Hepatocyte (in vitro differentiated cells): Measurements from ENCODE around the gene TMEM44. TPM values are rescaled to one million over a fixed set of nuclear protein-coding genes. Genes with fewer than 3 reads are reported as not detected.

Source experiments
- DNase-seq: peaks from one replicate; pipeline ENCODE4 v3.0.0-alpha.2; 2016; ENCODE audit warnings: low spot score
- H2AFZ ChIP-seq: fragments of 200-600 bp; sonication (generic); 2 replicates; pipeline ENCODE4 v1.6.0; 2016; ENCODE audit warnings: antibody characterized with exemption, mild to moderate bottlenecking
- H3K27ac ChIP-seq: fragments of 200-600 bp; sonication (generic); 2 replicates; pipeline ENCODE4 v1.5.1; 2016; ENCODE audit warnings: mild to moderate bottlenecking
- H3K27me3 ChIP-seq: fragments of 200-600 bp; sonication (generic); 2 replicates; pipeline ENCODE4 v1.6.1; 2016
- H3K36me3 ChIP-seq: fragments of 200-600 bp; sonication (generic); replicated peaks from 2 replicates; pipeline ENCODE4 v1.5.1; 2016; ENCODE audit warnings: low read depth; ENCODE audit not compliant: insufficient read depth
- H3K4me1 ChIP-seq: fragments of 200-600 bp; sonication (generic); 2 replicates; pipeline ENCODE4 v1.5.1; 2016; ENCODE audit warnings: mild to moderate bottlenecking, moderate library complexity; ENCODE audit not compliant: insufficient read depth
- H3K4me2 ChIP-seq: fragments of 200-600 bp; sonication (generic); 2 replicates; pipeline ENCODE4 v1.6.0; 2016
- H3K4me3 ChIP-seq: fragments of 200-600 bp; sonication (generic); 2 replicates; pipeline ENCODE4 v1.5.1; 2016; ENCODE audit warnings: mild to moderate bottlenecking
- H3K79me2 ChIP-seq: fragments of 200-600 bp; sonication (generic); 2 replicates; pipeline ENCODE4 v1.6.0; 2017; ENCODE audit warnings: mild to moderate bottlenecking
- H3K9me2 ChIP-seq: fragments of 200-600 bp; sonication (generic); replicated peaks from 2 replicates; pipeline ENCODE4 v1.6.0; 2017; ENCODE audit warnings: mild to moderate bottlenecking; ENCODE audit not compliant: insufficient read depth
- H3K9me3 ChIP-seq: fragments of 200-600 bp; sonication (generic); 2 replicates; pipeline ENCODE4 v1.5.1; 2016; ENCODE audit warnings: low read depth, mild to moderate bottlenecking
- H4K20me1 ChIP-seq: fragments of 200-600 bp; sonication (generic); 2 replicates; pipeline ENCODE4 v1.6.0; 2016; ENCODE audit warnings: mild to moderate bottlenecking; ENCODE audit not compliant: insufficient read depth, poor library complexity, severe bottlenecking
- CTCF ChIP-seq: fragments of 200-600 bp; sonication (generic); IDR thresholded peaks from 2 replicates; pipeline ENCODE4 v1.5.1; 2016; ENCODE audit warnings: antibody characterized with exemption, mild to moderate bottlenecking; ENCODE audit not compliant: poor library complexity
- EZH2 ChIP-seq: fragments of 200-600 bp; sonication (generic); IDR thresholded peaks from 2 replicates; pipeline ENCODE4 v1.6.1; 2016; ENCODE audit warnings: antibody characterized with exemption, mild to moderate bottlenecking, borderline replicate concordance
- EZH2phosphoT487 ChIP-seq: fragments of 200-600 bp; sonication (generic); IDR thresholded peaks from one replicate; pipeline ENCODE4 v1.6.1; 2018; ENCODE audit warnings: antibody characterized with exemption, mild to moderate bottlenecking, low read depth, moderate library complexity; ENCODE audit not compliant: unreplicated experiment, severe bottlenecking
- WGBS: methylation state at CpG from one replicate; pipeline ENCODE4 v1.1.6; 2016; ENCODE audit warnings: low lambda C conversion rate; ENCODE audit errors: missing lambda C conversion rate; 5-methylcytosine and 5-hydroxymethylcytosine counted together
- polyA plus RNA-seq: library from polyadenylated mRNA; unstranded; fragments of >200 nt; fragmentation: Nextera tagmentation; extraction: Ambion mirVana; gene quantifications from 2 replicates; pipeline ENCODE4 v1.2.1, GENCODE V29; 2016
- total RNA-seq: library from RNA; depleted of rRNA; stranded (reverse); fragments of >200 nt; gene quantifications from 2 replicates; pipeline ENCODE4 v1.2.3, GENCODE V29; 2014

TMEM44 gene
- total and polyA plus RNA-seq, 2 experiments from 2014 or later: 6.6 to 9.1 TPM

GRCh38 chr3:194586836-194587235, 46.4 kb downstream of the TMEM44 start:
- no peak for DNase-seq
- no peaks in the 10 kb centered on the region for H3K9me2 ChIP-seq
- H4K20me1 ChIP-seq: no peaks in the 10 kb centered on the region
- H3K27ac ChIP-seq: no peak overlapping the region
- no peaks in the 10 kb centered on the region for H3K27me3 ChIP-seq
- 55% methylated on average over 2 of the region's 2 CpGs for WGBS
- no peaks in the 10 kb centered on the region for H3K36me3 ChIP-seq
- H2AFZ ChIP-seq: no peak overlapping the region
- H3K9me3 ChIP-seq: no peaks in the 10 kb centered on the region
- TF ChIP-seq EZH2phosphoT487 (no peak), EZH2 (no peak), CTCF (no peak)
- H3K4me1 ChIP-seq: peaks cover 7% of the 10 kb centered on the region
- peaks cover 10% of the 10 kb centered on the region for H3K79me2 ChIP-seq
- H3K4me2 ChIP-seq: no peak overlapping the region
- H3K4me3 ChIP-seq: no peak overlapping the region

- TF ChIP-seq EZH2phosphoT487 (no peak), CTCF (no peak), EZH2 (no peak)
- H3K27ac ChIP-seq: no peak overlapping the region
- peaks cover 7% of the 10 kb centered on the region for H3K4me1 ChIP-seq
- WGBS: 94% methylated on average over 5 of the region's 5 CpGs
- H3K4me2 ChIP-seq: no peak overlapping the region
- no peak for DNase-seq
- H2AFZ ChIP-seq: no peak overlapping the region
- H4K20me1 ChIP-seq: no peaks in the 10 kb centered on the region
- H3K27me3 ChIP-seq: no peaks in the 10 kb centered on the region
- no peaks in the 10 kb centered on the region for H3K9me2 ChIP-seq
- no peak overlapping the region for H3K4me3 ChIP-seq
- no peaks in the 10 kb centered on the region for H3K36me3 ChIP-seq
- H3K79me2 ChIP-seq: peaks cover 10% of the 10 kb centered on the region
- no peaks in the 10 kb centered on the region for H3K9me3 ChIP-seq
Observed at GRCh38 chr3:194585880-194586281, 47.3 kb downstream of the TMEM44 start.

- Histone ChIP-seq H3K27ac (no peak overlapping the region), H3K79me2 (peaks cover 10% of the 10 kb centered on the region), H4K20me1 (no peaks in the 10 kb centered on the region), H3K9me3 (no peaks in the 10 kb centered on the region), H3K36me3 (no peaks in the 10 kb centered on the region), H3K4me2 (peak overlapping the region; percentile 90), H2AFZ (no peak overlapping the region), H3K27me3 (no peaks in the 10 kb centered on the region), H3K9me2 (no peaks in the 10 kb centered on the region), H3K4me1 (peaks cover 7% of the 10 kb centered on the region), H3K4me3 (no peak overlapping the region)
- no peak for DNase-seq
- 91% methylated on average over 1 of the region's 1 CpG for WGBS
- TF ChIP-seq CTCF: no peak
- TF ChIP-seq EZH2phosphoT487: no peak
- no peak for TF ChIP-seq EZH2
Observed at GRCh38 chr3:194584866-194585265, 48.4 kb downstream of the TMEM44 start.

GRCh38 chr3:194584320-194584776, 48.9 kb downstream of the TMEM44 start:
- Histone ChIP-seq H2AFZ (peak overlapping the region; percentile 81), H3K36me3 (no peaks in the 10 kb centered on the region), H3K27me3 (no peaks in the 10 kb centered on the region), H3K9me2 (no peaks in the 10 kb centered on the region), H3K27ac (peak overlapping the region; percentile 97), H3K79me2 (peaks cover 10% of the 10 kb centered on the region), H3K4me2 (peak overlapping the region; percentile 90), H4K20me1 (no peaks in the 10 kb centered on the region), H3K9me3 (no peaks in the 10 kb centered on the region), H3K4me1 (peaks cover 7% of the 10 kb centered on the region), H3K4me3 (peak overlapping the region; percentile 82)
- WGBS: 20% methylated on average over 7 of the region's 7 CpGs
- DNase-seq: no peak
- no peak for TF ChIP-seq CTCF
- no peak for TF ChIP-seq EZH2
- TF ChIP-seq EZH2phosphoT487: no peak
